Kasumi-1 (cell line): ENCODE data around the gene ALPL.
"Not testable (repeated sequence)": the region's sequence is repeated elsewhere in the genome, so short reads cannot be mapped to it uniquely, and the experiment has no call there.

Source experiments
- DNase-seq, 2 experiments: peaks; one replicate each; lab custom pipeline; 2025; lab: John Stamatoyannopoulos, UW

ALPL gene

DNA sequence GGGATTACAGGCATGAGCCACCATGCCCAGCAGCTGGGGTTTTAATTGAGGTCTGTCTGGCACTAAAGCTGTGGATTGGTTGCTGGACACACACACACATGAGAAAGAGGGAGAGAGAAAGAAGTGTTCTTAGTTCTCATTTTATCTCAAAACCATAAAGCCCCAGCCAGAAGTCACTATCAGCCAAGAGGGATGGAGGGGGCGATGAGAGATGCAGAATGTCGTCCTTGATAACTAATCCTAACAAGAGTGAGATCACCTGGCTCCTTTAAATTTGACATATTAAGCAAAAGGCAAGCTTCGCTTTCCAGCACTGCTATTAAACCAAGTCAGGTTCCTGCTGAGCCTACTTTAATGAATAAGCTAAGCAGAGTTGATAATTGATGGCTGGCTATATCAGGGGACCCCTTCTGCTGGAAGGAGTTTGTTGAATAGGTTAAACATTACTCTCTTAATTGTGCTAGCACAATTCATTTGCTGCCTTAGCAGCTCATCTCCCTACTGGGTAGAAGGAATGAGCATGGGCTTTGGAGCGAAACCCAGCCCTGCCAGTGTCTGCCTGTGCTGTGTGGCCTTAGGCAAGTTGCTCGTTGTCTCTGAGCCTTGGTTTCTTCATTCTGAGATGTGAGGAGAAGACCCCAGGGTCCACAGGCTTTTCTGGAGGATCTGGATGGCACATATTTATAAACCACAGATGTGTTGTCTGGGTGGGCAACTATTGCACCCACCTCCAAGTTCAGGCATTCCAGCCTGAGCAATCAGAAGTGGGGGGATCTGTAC, 50.8 kb downstream of the ALPL start:
- no peak for DNase-seq

DNA sequence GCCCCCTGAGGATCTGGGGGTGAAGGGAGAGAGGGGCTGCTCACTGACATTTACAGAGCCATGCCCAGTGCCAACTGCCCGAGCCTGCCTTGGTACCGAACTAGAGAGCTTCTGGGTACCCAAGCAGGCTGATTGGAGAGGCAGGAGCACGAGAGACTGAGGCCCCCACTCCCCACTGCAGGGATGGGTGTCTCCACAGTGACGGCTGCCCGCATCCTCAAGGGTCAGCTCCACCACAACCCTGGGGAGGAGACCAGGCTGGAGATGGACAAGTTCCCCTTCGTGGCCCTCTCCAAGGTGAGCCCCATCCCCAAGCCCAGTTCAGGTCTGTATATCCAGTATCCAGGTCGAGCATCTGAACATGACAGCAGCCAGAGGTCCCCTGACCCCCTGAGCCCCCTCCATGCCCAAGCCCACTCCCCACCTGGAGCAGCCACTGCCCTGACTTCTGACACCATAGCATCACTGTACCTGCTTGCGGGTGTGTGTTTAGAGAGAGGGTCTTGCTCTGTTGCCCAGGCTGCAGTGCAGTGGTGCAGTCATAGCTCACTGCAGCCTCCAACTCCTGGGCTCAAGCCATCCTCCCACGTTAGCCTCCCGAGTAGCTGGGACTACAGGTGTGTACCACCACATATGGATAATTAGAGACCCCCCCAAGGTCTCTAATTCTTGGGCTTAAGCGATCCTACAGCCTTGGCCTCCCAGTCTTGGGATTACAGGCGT, 51.9 kb downstream of the ALPL start:
- no peak for DNase-seq

DNA sequence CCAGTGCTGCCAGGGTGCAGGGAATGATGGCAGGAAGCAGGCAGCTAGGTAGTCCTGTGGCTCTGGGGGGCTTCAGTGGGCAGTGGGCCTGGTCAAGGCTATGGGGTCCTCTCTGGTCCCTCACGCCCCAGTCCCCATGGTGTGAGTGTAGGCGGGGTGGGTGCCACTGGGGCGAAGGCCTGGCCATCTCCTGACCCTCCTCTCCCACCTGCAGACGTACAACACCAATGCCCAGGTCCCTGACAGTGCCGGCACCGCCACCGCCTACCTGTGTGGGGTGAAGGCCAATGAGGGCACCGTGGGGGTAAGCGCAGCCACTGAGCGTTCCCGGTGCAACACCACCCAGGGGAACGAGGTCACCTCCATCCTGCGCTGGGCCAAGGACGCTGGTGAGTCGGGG, 53.7 kb downstream of the ALPL start:
- no peak for DNase-seq

DNA sequence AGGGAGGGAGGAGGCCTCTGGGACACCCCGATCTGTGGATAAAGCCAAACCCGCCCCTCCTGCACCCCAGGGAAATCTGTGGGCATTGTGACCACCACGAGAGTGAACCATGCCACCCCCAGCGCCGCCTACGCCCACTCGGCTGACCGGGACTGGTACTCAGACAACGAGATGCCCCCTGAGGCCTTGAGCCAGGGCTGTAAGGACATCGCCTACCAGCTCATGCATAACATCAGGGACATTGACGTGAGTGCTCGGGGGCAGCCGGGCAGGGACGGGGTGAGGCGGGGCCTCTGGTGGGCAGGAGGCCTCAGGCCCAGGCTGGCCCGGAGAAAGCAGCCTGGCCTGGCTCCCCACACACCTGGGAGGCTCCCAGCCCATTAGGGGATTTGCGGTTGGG, 54.7 kb downstream of the ALPL start:
- DNase-seq: no peak

DNA sequence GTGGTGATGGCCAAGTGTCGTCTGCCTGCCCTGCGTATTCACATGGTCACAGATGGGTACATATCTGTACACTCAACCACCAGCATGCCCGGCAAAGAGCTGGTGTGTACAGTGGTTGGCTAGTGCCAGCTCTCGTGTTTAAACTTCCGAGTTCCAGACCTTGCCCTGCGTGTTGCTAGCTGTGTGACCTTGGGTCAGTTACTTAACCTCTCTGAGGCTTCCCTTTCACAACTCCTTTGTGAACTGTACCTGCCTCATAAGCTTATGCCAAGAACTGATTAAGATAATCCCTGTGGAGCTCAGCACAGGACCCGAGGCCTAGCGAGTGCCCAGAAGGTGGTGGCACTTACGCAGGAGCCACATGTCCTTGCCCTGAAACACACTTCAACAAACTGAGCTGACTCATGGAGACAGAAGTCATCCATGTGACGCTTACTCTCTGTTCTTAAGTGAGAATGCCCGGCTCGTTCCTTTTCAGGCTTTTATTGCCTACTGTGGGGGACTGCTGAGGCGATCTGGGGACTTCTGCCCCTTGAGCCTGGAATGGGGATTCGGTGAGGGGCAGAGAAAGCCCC, 55.4 kb downstream of the ALPL start:
- DNase-seq: no peak

DNA sequence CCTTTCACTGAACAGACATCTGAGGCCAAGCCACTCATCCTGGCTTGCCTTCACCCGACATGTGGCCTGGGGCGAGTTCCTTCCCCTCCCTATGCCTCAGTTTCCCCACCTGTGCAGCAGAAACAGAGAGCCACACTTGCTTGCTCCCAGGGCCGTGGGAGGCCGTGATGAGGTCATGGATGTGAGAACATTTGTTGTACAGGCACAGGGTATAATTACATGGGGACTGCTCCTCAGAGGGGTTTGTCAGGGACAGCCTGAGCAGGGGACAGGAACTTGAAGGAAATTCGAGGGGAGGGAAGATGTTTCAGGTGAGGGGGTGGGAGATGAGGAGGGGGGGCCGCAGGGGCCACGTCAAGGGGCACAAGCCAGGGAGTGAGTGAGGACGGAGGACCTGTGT, 56.1 kb downstream of the ALPL start:
- no peak for DNase-seq

DNA sequence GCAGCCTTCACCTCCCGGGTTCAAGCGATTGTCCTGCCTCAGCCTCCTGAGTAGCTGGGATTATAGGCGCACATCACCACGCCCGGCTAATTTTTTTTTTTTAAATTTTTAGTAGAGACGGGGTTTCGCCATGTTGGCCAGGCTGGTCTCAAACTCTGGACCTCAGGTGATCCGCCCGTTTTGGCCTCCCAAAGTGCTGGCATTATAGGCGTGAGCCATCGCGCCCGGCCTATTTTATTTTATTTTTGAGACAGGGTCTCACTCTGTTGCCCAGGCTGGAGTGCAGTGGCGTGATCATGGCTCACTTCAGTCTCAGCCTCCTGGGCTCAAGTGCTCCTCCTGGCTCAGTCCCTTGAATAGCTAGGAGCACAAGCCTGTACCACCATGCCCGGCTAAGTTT, 57.1 kb downstream of the ALPL start:
- DNase-seq: not testable (repeated sequence)

DNA sequence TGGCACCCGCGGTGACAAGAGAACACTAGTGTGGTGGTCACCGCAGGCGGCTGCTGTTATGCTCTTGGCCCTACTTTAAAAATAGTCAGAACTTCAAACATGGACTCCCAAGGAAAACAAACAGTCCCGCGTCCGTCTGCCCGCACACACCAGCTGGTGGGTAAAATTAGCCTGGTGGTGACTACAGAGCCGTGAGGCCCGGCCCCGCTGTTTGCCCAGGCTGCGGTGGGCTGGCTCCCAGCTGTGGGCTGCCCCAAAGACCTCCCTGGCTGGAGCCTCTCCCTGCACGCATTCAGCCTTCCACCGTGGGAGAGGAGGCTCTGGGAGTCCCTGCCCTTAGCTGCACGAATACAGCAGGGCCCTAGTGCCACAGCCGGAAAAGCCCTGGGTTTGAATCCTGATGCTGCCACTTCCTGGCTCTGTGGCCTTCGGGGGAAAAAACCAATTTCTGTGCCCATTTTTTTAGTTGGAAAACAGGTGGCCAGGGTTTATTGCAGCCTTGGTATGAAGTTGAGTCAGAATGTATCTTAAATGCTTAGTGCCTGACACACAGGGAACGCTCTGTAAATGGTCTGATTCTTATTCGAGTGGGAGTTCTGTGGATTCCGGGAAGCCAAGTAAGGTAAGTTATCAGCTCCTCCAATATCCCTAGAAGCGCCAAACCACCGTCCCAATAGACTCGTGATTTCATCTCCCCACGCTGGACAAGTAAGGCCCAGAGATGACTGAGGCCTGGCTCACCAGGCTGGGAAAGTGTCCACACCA, 58.2 kb downstream of the ALPL start:
- no peak for DNase-seq

DNA sequence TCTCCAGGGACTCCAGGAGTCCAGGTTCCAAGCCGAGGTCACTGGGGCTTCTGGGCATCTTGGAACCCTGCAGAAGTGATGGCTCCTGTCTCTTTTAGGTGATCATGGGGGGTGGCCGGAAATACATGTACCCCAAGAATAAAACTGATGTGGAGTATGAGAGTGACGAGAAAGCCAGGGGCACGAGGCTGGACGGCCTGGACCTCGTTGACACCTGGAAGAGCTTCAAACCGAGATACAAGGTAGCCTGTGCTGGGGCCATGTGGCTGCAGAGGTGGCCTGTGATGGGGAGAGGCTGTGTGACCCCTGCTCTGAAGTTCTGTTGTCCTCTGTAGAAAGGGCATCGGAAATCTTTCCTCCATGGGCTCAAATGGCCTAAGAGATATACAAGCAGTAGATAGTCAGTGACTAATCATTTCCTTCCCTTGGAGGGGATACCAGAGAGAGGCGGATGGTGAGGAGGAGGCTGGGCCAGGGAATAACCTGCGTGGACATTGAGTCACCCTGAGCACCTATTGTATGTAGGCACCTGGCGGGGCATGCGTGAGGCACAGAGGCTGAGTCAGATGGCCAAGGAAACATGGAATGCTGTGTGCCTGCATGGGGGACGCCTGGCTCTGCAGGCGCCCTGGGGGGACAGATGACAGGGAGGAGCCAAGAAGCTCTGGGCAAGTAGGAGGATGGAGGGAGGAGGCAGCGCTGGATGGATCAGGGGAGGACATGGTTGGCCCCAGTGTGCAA, 59.0 kb downstream of the ALPL start:
- no peak for DNase-seq

DNA sequence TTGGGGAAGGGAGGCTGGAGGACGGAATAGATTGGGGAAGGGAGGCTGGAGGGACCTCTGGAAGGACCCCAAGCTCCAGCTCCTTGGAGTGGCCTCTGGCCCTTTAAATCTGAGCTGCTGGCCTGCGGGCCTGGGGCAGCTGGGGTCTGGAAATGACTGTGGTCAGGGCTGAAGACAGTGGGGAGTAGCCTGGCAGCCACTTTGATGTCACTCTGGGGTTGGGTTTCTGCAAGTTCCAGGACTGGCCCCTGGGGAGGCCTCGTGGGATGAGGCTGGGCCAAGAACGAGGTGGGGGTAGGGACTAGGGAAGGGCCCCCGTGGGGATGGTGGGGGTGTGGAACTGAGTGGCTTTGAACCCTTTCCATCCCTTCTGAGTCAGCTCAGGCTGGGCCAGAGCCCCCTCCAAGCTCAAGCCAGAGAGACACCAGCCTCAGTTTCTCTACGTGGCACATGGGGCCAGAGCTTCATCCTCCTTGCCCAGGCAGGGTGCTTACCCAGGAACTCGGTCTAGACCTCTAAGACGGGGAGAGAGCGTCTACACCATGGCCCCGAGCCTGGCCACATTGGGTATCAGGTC, 59.7 kb downstream of the ALPL start:
- no peak for DNase-seq

DNA sequence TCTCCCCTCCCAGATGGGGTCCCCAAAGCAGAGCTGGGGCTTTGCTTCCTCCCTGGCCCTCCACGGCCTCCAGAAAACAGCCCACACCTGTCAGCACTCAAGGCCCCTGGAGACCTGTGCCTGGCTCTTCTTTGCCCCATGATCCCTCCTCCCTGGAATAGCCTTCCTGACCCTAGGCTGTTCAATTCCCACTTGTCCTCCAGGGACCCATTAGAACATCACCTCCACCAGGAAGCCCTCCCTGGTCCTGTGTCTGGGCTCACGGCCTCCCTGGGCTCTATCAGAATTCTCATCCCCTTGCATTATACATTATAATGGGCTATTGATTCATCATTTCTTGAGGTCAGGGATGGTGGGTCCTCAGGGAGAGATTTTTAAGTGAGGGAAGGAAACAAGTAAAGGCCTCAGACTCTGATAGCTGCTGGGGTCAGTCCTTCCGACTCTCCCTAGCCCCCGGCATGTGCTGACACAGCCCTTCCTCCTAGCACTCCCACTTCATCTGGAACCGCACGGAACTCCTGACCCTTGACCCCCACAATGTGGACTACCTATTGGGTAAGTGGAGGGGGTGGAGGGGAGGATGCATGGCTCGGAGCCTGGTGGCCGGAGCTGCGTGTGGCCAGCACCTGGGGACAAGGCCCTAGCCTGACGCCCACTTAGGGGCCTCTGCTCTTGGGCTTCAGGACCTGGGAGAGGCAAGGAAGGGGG, 60.8 kb downstream of the ALPL start:
- no peak for DNase-seq

DNA sequence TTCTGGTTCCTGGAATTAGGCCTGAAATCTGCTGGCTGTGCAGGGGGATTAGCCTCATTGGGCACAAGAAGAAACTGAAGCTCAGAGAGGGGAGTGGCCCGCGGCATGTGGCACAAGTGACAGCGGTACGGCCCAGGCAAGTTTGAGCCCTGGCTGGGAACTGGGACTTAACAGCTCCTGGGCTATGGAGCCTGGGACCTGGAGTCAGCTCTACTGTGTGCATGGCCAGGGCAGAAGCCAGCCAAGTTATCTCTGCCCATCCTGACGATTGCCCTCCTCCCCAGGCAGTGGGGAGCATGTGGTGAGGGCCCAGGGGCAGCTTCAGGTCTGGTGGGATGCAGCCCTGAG, 61.3 kb downstream of the ALPL start:
- DNase-seq: no peak

DNA sequence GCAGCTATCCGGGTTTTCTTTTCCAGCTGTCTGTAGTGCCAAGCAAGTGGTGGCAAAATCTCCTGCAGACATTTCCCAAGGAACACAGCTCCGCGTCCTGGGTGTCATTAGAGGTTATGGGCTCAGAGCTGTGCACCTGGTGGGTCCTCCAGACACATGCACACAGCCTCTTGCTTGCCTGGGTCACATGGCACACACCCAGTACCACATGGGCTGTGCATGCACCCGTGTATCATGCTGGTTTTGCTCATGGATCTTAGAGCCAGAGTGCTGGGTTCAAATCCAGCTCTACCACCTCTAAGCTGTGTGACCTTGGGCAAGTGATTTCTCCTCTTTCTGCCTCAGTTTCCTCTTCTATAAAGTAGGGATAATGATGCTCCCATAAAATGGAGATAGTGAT, 61.7 kb downstream of the ALPL start:
- no peak for DNase-seq

DNA sequence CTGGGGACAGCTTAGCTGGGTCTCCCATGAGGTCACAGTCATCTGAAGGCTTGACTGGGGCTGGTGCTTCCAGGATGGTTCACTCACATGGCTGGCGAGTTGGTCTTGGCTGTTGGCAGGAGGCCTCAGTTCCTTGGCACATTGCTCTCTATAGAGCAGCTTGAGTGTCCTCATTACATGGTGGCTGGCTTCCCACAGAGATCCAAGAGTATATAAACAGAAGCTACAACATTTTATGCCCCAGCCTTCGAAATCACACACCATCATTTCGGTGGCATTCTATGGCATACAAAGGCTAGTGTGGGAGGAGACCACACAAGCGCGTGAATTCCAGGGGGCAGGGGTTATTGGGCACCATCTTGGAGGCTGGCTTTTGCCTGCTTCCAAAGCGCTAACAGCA, 63.0 kb downstream of the ALPL start:
- no peak for DNase-seq

DNA sequence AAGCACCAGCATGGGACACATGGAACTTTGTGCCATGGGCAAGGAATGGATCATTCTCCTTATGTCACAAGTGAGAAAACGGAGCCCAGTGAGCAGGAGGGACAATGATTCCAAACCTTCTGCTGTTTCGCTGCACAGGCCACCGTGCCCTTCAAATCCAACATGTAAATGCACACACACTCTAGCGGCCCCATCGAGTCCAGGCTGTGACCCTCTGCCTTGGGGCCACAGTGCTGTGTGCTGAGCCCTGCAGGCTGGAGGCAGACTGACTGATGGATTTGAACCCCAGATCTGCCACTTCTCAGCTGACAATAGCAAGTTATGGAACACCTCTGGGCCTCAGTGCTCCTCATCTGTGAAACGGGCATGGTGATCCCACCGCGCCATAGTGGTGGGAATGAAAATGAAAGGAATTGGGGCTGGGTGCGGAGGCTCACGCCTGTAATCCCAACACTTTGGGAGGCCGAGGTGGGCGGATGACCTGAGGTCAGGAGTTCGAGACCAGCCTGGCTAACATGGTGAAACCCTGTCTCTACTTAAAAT, 63.6 kb downstream of the ALPL start:
- DNase-seq: no peak

DNA sequence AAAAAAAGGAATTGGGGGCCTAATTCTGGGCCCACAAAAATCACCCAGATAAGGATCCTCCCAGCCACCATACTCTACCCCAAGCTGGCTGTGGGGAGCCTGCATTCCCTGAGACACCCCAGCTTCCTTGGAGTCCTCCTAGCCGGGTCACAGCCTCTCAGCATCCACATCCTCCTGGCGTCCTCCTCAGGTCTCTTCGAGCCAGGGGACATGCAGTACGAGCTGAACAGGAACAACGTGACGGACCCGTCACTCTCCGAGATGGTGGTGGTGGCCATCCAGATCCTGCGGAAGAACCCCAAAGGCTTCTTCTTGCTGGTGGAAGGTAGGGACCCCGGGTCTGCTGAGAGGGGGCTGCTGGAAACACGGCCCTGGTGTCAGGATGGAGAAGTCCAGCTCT, 64.3 kb downstream of the ALPL start:
- DNase-seq: no peak

DNA sequence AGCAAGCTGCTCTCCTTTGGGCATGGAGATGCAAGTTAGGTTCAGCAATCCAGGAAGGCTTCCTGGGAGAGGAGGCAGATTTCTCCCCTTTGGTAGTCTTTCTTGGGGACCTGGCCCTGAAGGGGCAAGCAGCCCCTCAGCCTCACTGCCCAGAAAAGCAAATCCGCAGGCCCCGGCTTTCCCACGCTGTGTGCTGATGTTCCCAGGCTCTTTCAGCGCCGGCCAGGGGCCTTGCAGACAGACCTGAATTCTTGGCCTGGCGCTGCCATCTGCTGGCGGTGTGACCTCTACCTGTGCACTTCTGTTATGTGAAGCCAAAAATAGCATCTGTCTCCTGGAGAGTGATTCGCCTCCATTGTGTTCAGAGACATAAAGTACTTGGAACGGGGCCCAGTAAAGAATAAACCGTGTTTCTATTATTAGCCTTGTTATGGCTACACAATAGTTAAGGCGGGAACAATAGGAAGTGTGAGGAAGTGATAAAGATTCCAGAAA, 64.8 kb downstream of the ALPL start:
- DNase-seq: peak; percentile 48 to 56

DNA sequence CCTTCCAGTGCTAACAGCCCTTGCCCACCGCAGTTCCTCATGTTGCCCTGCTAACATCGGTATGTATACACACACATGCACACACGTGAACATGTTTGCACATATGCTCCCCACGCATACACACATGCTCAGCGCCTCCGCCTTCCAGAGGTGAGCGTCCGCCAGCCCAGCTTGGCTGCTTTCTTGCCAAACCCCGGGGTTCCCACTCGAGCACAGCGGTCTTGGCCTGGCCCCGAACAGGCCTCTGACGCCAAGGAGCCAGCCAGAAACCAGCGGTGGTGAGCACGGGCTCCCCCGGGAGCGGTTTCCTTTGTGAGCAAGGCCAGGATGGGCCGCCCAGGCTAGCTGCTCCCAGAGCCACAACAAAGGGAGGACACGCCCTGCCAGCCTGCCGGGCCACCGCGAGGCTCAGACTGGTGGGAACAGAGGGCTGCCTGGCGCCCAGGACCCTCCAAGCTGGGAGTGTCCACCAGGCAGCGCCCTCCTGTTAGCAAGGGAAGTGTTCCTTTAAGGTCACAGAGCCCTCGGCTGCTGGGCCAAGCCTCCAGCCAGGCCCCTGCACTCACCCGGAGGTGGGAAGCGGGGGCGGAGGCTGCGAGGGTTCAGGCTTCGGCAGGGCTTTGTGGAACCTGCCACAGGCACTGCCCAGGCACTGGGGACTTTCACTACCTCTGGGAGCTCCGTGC, 65.4 kb downstream of the ALPL start:
- no peak for DNase-seq

DNA sequence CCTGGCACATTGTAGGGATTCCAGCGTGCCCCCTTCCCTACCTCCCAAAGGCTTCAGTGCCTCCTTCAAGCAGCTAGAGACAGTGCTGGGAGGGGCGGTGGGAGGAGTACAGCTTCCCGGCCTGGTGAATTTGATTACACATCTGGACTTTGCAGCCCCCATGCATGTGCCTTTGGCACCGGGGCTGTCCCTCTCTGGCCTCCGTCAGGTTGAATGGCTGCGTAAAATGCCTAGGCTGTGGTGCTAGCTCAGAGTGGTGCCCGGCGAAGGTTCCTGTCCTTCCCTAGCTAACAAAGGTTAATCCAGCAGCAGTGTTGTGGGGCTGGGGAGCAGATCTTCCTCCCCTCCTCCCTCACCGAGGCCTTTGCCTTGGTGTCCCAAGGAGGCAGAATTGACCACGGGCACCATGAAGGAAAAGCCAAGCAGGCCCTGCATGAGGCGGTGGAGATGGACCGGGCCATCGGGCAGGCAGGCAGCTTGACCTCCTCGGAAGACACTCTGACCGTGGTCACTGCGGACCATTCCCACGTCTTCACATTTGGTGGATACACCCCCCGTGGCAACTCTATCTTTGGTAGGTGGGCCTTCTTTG, 66.2 kb downstream of the ALPL start:
- DNase-seq: no peak
